ENCODE measurements around the gene CHADL.

- no peak for TF ChIP-seq EP300 (IDR thresholded peaks at IDR 0.05)
- TF ChIP-seq CTCF (IDR thresholded peaks at IDR 0.05): no peak
- no peak for TF ChIP-seq POLR2AphosphoS5 (IDR thresholded peaks at IDR 0.05)
- no peak for TF ChIP-seq POLR2A (IDR thresholded peaks at IDR 0.05; ENCODE audit: low read depth)
Observed at GRCh38 chr22:41198027-41198580, 42.6 kb downstream of the CHADL start.

Data from esophagus muscularis mucosa (tissue), 4 donors.